HCT116 (cell line): ENCODE measurements around the gene SEMA5A. TPM values are rescaled to one million over a fixed set of nuclear protein-coding genes. Genes with fewer than 3 reads are reported as not detected.

Experiments
- ATAC-seq: fragments of 200-7000 bp; cut with Tn5 transposase; 2 replicates; pipeline ENCODE4 v1.9.1; 2020; ENCODE audit warnings: mild to moderate bottlenecking, moderate library complexity
- BruUV-seq: library from RNA; stranded (reverse); fragments of 400-500 nt; replicated peaks from 2 replicates; lab custom pipeline; 2021; lab: Mats Ljungman, UMichigan
- CTCF ChIA-PET: fragments of 300-600 bp; sonication (Branson Sonifier 250); formaldehyde crosslinking; loops from one replicate; lab custom pipeline; 2021; ENCODE audit warnings: antibody characterized with exemption; lab: Charles Lee
- POLR2A ChIA-PET: fragments of 300-600, 350-600 bp; sonication (Branson Sonifier 250); formaldehyde crosslinking; loops from one replicate; lab custom pipeline; 2021; ENCODE audit warnings: antibody characterized with exemption; lab: Charles Lee
- RAD21 ChIA-PET, 2 experiments: fragments of 300-600 bp; sonication (Branson Sonifier 250); formaldehyde crosslinking; loops; one replicate each; lab custom pipeline; 2023; ENCODE audit warnings: low total read pairs in 2 of 2; ENCODE audit not compliant: uncharacterized antibody in 2 of 2, unreplicated experiment in 2 of 2, low non-redundant PET in 1 of 2; lab: Charles Lee
- DNase-seq: peaks from one replicate; pipeline ENCODE4 v3.0.0-alpha.2; 2010; ENCODE audit warnings: low read depth, low spot score
- H2AFZ ChIP-seq: fragments of 200-600 bp; shearing (Covaris generic), sonication (generic); 2 replicates; pipeline ENCODE4 v1.6.1; 2017; ENCODE audit warnings: low read depth, mixed run types, mixed read lengths, antibody characterized with exemption, low read length; ENCODE audit not compliant: poor library complexity, severe bottlenecking
- H3K27ac ChIP-seq: 2 replicates; pipeline ENCODE4 v1.5.1; 2012; ENCODE audit warnings: low read depth, low read length
- H3K27me3 ChIP-seq: fragments of 200-600 bp; sonication (generic); 2 replicates; pipeline ENCODE4 v1.6.1; 2016; ENCODE audit warnings: mixed run types, low read length, mixed read lengths; ENCODE audit not compliant: insufficient read depth
- H3K36me3 ChIP-seq, 2 experiments: fragments of 200-500 bp in 1 of 2; fragments of 200-600 bp in 1 of 2; sonication (Bioruptor generic) in 1 of 2; sonication (generic) in 1 of 2; 2 replicates each; pipeline versions ENCODE4 v1.5.1 to v1.6.1; 2014 to 2016; ENCODE audit warnings: low read length in 2 of 2, inconsistent platforms in 1 of 2, mixed read lengths in 1 of 2, mixed run types in 1 of 2; ENCODE audit not compliant: insufficient read depth in 2 of 2, control insufficient read depth in 1 of 2
- H3K4me1 ChIP-seq, 2 experiments: fragments of 200-600 bp in 1 of 2; sonication (generic) in 1 of 2; 2 replicates each; pipeline versions ENCODE4 v1.5.1 to v1.6.1; 2012 to 2017; ENCODE audit warnings: low read length in 2 of 2, inconsistent platforms in 1 of 2, mild to moderate bottlenecking in 1 of 2, mixed read lengths in 1 of 2, mixed run types in 1 of 2, moderate library complexity in 1 of 2; ENCODE audit not compliant: insufficient read depth in 2 of 2, control insufficient read depth in 1 of 2
- H3K4me2 ChIP-seq: fragments of 200-600 bp; sonication (generic); 2 replicates; pipeline ENCODE4 v1.6.1; 2017; ENCODE audit warnings: mixed run types, low read length, mixed read lengths
- H3K4me3 ChIP-seq, 2 experiments: fragments of 200-600 bp in 1 of 2; sonication (generic) in 1 of 2; replicated peaks in 1 of 2; 2 replicates each; pipeline ENCODE4 v1.5.1; 2011 to 2016; ENCODE audit warnings: low read length in 2 of 2, control low read depth in 1 of 2, low read depth in 1 of 2, mild to moderate bottlenecking in 1 of 2, mixed read lengths in 1 of 2, mixed run types in 1 of 2
- H3K79me2 ChIP-seq: fragments of 200-600 bp; sonication (generic); 2 replicates; pipeline ENCODE4 v1.6.1; 2017; ENCODE audit warnings: mild to moderate bottlenecking, mixed run types, low read length, moderate library complexity, mixed read lengths; ENCODE audit not compliant: insufficient read depth
- H3K9ac ChIP-seq: fragments of 200-600 bp; sonication (generic); 2 replicates; pipeline ENCODE4 v1.6.1; 2016; ENCODE audit warnings: low read length, mixed read lengths
- H3K9me2 ChIP-seq: fragments of 200-600 bp; sonication (generic), shearing (Covaris generic); 2 replicates; pipeline ENCODE4 v1.6.1; 2017; ENCODE audit warnings: mixed run types, mild to moderate bottlenecking, moderate library complexity; ENCODE audit not compliant: insufficient read depth
- H3K9me3 ChIP-seq, 2 experiments: fragments of 200-500 bp in 1 of 2; fragments of 200-600 bp in 1 of 2; sonication (Bioruptor generic) in 1 of 2; sonication (generic) in 1 of 2; 2 replicates each; pipeline ENCODE4 v1.6.1; 2014 to 2017; ENCODE audit warnings: low read length in 2 of 2, mixed read lengths in 2 of 2, inconsistent platforms in 1 of 2, low read depth in 1 of 2, mild to moderate bottlenecking in 1 of 2, mixed run types in 1 of 2, moderate library complexity in 1 of 2; ENCODE audit not compliant: control insufficient read depth in 1 of 2, insufficient read depth in 1 of 2
- H4K20me1 ChIP-seq: fragments of 200-600 bp; sonication (generic), shearing (Covaris generic); 2 replicates; pipeline ENCODE4 v1.6.1; 2017; ENCODE audit warnings: mixed run types, mild to moderate bottlenecking, moderate library complexity; ENCODE audit not compliant: insufficient read depth
- CBX3 ChIP-seq: IDR thresholded peaks from 2 replicates; pipeline ENCODE4 v1.6.1; 2012; ENCODE audit warnings: low read depth
- CEBPB ChIP-seq: IDR thresholded peaks from 2 replicates; pipeline ENCODE4 v1.6.1; 2012; ENCODE audit warnings: low read depth
- CTCF ChIP-seq, 3 experiments: fragments of 200-600 bp in 1 of 3; sonication (generic) in 1 of 3; IDR thresholded peaks in 2 of 3; conservative IDR thresholded peaks in 1 of 3; 2 replicates each; pipeline ENCODE4 v1.5.1; 2012 to 2017; ENCODE audit warnings: low read depth in 2 of 3, low read length in 2 of 3, antibody characterized with exemption in 1 of 3, borderline replicate concordance in 1 of 3, control low read depth in 1 of 3, mild to moderate bottlenecking in 1 of 3, mixed read lengths in 1 of 3, mixed run types in 1 of 3, moderate library complexity in 1 of 3; ENCODE audit not compliant: insufficient read depth in 1 of 3
- EGR1 ChIP-seq: IDR thresholded peaks from 2 replicates; pipeline ENCODE4 v1.6.1; 2012; ENCODE audit warnings: low read depth
- ELF1 ChIP-seq: IDR thresholded peaks from 2 replicates; pipeline ENCODE4 v1.6.1; 2012; ENCODE audit warnings: low read depth, borderline replicate concordance
- EZH2 ChIP-seq: fragments of 200-600 bp; sonication (generic); IDR thresholded peaks from 2 replicates; pipeline ENCODE4 v1.6.1; 2017; ENCODE audit warnings: antibody characterized with exemption, mixed run types
- EZH2phosphoT487 ChIP-seq: fragments of 200-600 bp; IDR thresholded peaks from 2 replicates; pipeline ENCODE4 v1.6.1; 2018; ENCODE audit warnings: antibody characterized with exemption, borderline replicate concordance
- FOSL1 ChIP-seq: IDR thresholded peaks from 2 replicates; pipeline ENCODE4 v1.6.1; 2012; ENCODE audit warnings: low read depth
- POLR2AphosphoS5 ChIP-seq: IDR thresholded peaks from 2 replicates; pipeline ENCODE4 v1.6.1; 2011; ENCODE audit warnings: mild to moderate bottlenecking, low read depth, low read length, moderate library complexity
- RAD21 ChIP-seq: IDR thresholded peaks from 2 replicates; pipeline ENCODE4 v1.6.1; 2012; ENCODE audit warnings: low read depth, mild to moderate bottlenecking
- REST ChIP-seq: IDR thresholded peaks from 2 replicates; pipeline ENCODE4 v1.6.1; 2012; ENCODE audit warnings: low read depth
- SIN3A ChIP-seq: IDR thresholded peaks from 2 replicates; pipeline ENCODE4 v1.6.1; 2012; ENCODE audit warnings: low read depth
- SRF ChIP-seq: IDR thresholded peaks from 2 replicates; pipeline ENCODE4 v1.6.1; 2012; ENCODE audit warnings: low read depth
- YY1 ChIP-seq: IDR thresholded peaks from 2 replicates; pipeline ENCODE4 v1.6.1; 2011; ENCODE audit warnings: low read length, low read depth, moderate library complexity, mild to moderate bottlenecking; ENCODE audit not compliant: insufficient replicate concordance; ENCODE audit errors: extremely low read depth
- ZBTB33 ChIP-seq: IDR thresholded peaks from 2 replicates; pipeline ENCODE4 v1.6.1; 2011; ENCODE audit warnings: mild to moderate bottlenecking, low read length, moderate library complexity; ENCODE audit not compliant: insufficient replicate concordance; ENCODE audit errors: extremely low read depth
- ZFX ChIP-seq: fragments of 450-650 bp; IDR thresholded peaks from 2 replicates; pipeline ENCODE4 v1.6.1; 2017
- ZNF274 ChIP-seq: fragments of 200-500 bp; sonication (Bioruptor generic); IDR thresholded peaks from 2 replicates; pipeline ENCODE4 v1.6.1; 2014; ENCODE audit warnings: mild to moderate bottlenecking, low read depth, low read length, inconsistent platforms
- intact Hi-C: fragments of 100-400 bp; cut with micrococcal nuclease; formaldehyde crosslinking; loops from 2 replicates; pipeline ENCODE4 v1.10.0; 2022
- total RNA-seq: library from RNA; stranded (reverse); gene quantifications from one replicate; pipeline ENCODE4 v1.2.1, GENCODE V29; 2021; ENCODE audit not compliant: unreplicated experiment

Gene SEMA5A
- total RNA-seq, 1 experiment from 2014 or later, result 0.02 TPM

GRCh38 chr5:9297134-9297533, 248.7 kb downstream of the SEMA5A start:
- Histone ChIP-seq H3K4me2 (no peak overlapping the region), H3K9me2 (no peaks in the 10 kb centered on the region), H4K20me1 (no peaks in the 10 kb centered on the region), H3K36me3 (no peaks in the 10 kb centered on the region), H2AFZ (no peak overlapping the region), H3K27ac (no peak overlapping the region)
- intact Hi-C loops, result no loop called here
- ChIA-PET CTCF (no interaction called here), POLR2A (no interaction called here)
- TF ChIP-seq CTCF (IDR thresholded peaks at IDR 0.05 in 2 of 3, conservative IDR thresholded peaks at IDR 0.05 in 1 of 3; ENCODE audit: borderline replicate concordance in 1 of 3, insufficient read depth in 1 of 3, low read depth in 2 of 3, low read length in 2 of 3), result no peak
- TF ChIP-seq CEBPB, result no peak
- TF ChIP-seq POLR2AphosphoS5, result no peak
- TF ChIP-seq EZH2phosphoT487, result no peak
- no peak for TF ChIP-seq ZNF274
- TF ChIP-seq YY1, result no peak
- TF ChIP-seq RAD21, result no peak
- no peak for TF ChIP-seq EZH2
- no peak for TF ChIP-seq ZBTB33
- TF ChIP-seq SRF, result no peak
- TF ChIP-seq SIN3A, result no peak
- TF ChIP-seq FOSL1, result no peak
- TF ChIP-seq ZFX, result no peak
- no peak for TF ChIP-seq CBX3
- TF ChIP-seq ELF1, result no peak
- TF ChIP-seq EGR1, result no peak
- TF ChIP-seq REST, result no peak
- TF ChIP-seq, all 23 proteins: peak for 0
- Histone ChIP-seq H3K4me3 (no peak overlapping the region), H3K79me2 (no peaks in the 10 kb centered on the region), H3K9me3 (peaks cover 9 to 38% of the 10 kb centered on the region in 2 experiments; a peak in 2 of 4 replicates), H3K4me1 (no peaks in the 10 kb centered on the region), H3K27me3 (no peaks in the 10 kb centered on the region), H3K9ac (no peak overlapping the region)
- ATAC-seq (no peak), DNase-seq (no peak)
- BruUV-seq, result no TSS peak
- RAD21 ChIA-PET, result no interaction called here
